Endothelial cell of umbilical vein (primary cell): Measurements from ENCODE around the gene PNISR.

ENCODE experiments used
- CTCF ChIP-seq, 2 donors: IDR thresholded peaks; 1 replicate in 1 of 2; 2 replicates in 1 of 2; pipeline ENCODE4 v1.5.1; 2011; ENCODE audit warnings: low read length in 2 of 2, mild to moderate bottlenecking in 2 of 2, moderate library complexity in 2 of 2, control low read depth in 1 of 2, inconsistent platforms in 1 of 2, low read depth in 1 of 2; ENCODE audit not compliant: insufficient read depth in 1 of 2; ENCODE audit errors: extremely low read depth in 1 of 2
- EZH2 ChIP-seq: IDR thresholded peaks from 2 replicates; pipeline ENCODE4 v1.6.1; 2012; ENCODE audit warnings: borderline replicate concordance, low read depth, mild to moderate bottlenecking, moderate library complexity, low read length, inconsistent platforms; ENCODE audit not compliant: severe bottlenecking
- FOS ChIP-seq: IDR thresholded peaks from 2 replicates; pipeline ENCODE4 v1.6.1; 2011; ENCODE audit warnings: mild to moderate bottlenecking, low read length, moderate library complexity, borderline replicate concordance; ENCODE audit not compliant: insufficient read depth
- GATA2 ChIP-seq: IDR thresholded peaks from 2 replicates; pipeline ENCODE4 v1.7.0; 2011; ENCODE audit warnings: low read depth, mild to moderate bottlenecking, moderate library complexity, mixed read lengths, low read length; ENCODE audit not compliant: insufficient read length, insufficient read depth
- JUN ChIP-seq: IDR thresholded peaks from 2 replicates; pipeline ENCODE4 v1.6.1; 2011; ENCODE audit warnings: borderline replicate concordance, low read depth; ENCODE audit not compliant: insufficient read length, insufficient read depth
- MYC ChIP-seq: IDR thresholded peaks from one replicate; pipeline ENCODE4 v1.6.1; 2011; ENCODE audit warnings: mild to moderate bottlenecking, low read depth, low read length
- POLR2A ChIP-seq: IDR thresholded peaks from 2 replicates; pipeline ENCODE4 v1.6.1; 2012; ENCODE audit warnings: low read depth, mild to moderate bottlenecking, control low read depth, low read length
- POLR2AphosphoS5 ChIP-seq: IDR thresholded peaks from 2 replicates; pipeline ENCODE4 v1.6.1; 2012; ENCODE audit warnings: low read depth, mild to moderate bottlenecking, control low read depth, low read length, moderate library complexity; ENCODE audit not compliant: insufficient read depth
- TF ChIP-seq, protein P1 (sequence below): IDR thresholded peaks from 2 replicates; pipeline ENCODE4 v1.6.1; 2011; ENCODE audit not compliant: insufficient read depth, insufficient read length

GRCh38 chr6:99378636-99379035 is 46.5 kb downstream of the PNISR start:
- no peak for TF ChIP-seq GATA2
- no peak for TF ChIP-seq CTCF (IDR thresholded peaks at IDR 0.05; ENCODE audit: extremely low read depth in 1 of 2, insufficient read depth in 1 of 2, low read depth in 1 of 2, low read length in 2 of 2)
- TF ChIP-seq, protein P1, sequence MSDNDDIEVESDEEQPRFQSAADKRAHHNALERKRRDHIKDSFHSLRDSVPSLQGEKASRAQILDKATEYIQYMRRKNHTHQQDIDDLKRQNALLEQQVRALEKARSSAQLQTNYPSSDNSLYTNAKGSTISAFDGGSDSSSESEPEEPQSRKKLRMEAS, result no peak
- no peak for TF ChIP-seq POLR2A
- no peak for TF ChIP-seq POLR2AphosphoS5
- TF ChIP-seq JUN, result no peak
- no peak for TF ChIP-seq EZH2
- TF ChIP-seq FOS, result no peak
- no peak for TF ChIP-seq MYC
